GM18517 (cell line): Measurements from ENCODE around the gene TDP2.

ENCODE experiments used
- ATAC-seq: cut with Tn5 transposase; IDR thresholded peaks from one replicate; pipeline ENCODE4 v1.9.1; 2021; ENCODE audit warnings: mild to moderate bottlenecking, moderate library complexity; ENCODE audit not compliant: unreplicated experiment

Gene TDP2

GRCh38 chr6:24666641-24667377 lies at the start of gene TDP2, which contains the start of gene ACOT13:
Gene TDP2 (minus strand): TSS chr6:24666899. CDS start chr6:24666862, 37 bp downstream.
Gene ACOT13 (plus strand): TSS chr6:24667077. CDS start chr6:24667264, 187 bp downstream.
- ATAC-seq, result peak; percentile 88

- no peak for ATAC-seq
Measured at GRCh38 chr6:24710519-24711303, 44.0 kb upstream of the TDP2 start.

GRCh38 chr6:24709014-24709711 lies 42.5 kb upstream of the TDP2 start:
- ATAC-seq, result no peak

- no peak for ATAC-seq
Measured at GRCh38 chr6:24708612-24709011, 41.9 kb upstream of the TDP2 start.

- ATAC-seq, result no peak
Measured at GRCh38 chr6:24704468-24704867, 37.8 kb upstream of the TDP2 start.

- no peak for ATAC-seq
Measured at GRCh38 chr6:24702720-24703282, 36.1 kb upstream of the TDP2 start.

- ATAC-seq, result no peak
Measured at GRCh38 chr6:24699521-24700359, 33.0 kb upstream of the TDP2 start.

- ATAC-seq, result no peak
Measured at GRCh38 chr6:24696097-24696496, 29.4 kb upstream of the TDP2 start.

GRCh38 chr6:24695635-24696034 lies 28.9 kb upstream of the TDP2 start:
- peak; percentile 63 for ATAC-seq

GRCh38 chr6:24694198-24694597 lies 27.5 kb upstream of the TDP2 start:
- no peak for ATAC-seq

GRCh38 chr6:24692848-24693592 lies 26.3 kb upstream of the TDP2 start:
- no peak for ATAC-seq

- no peak for ATAC-seq
Measured at GRCh38 chr6:24692415-24692814, 25.7 kb upstream of the TDP2 start.

GRCh38 chr6:24692003-24692402 lies 25.3 kb upstream of the TDP2 start:
- no peak for ATAC-seq

GRCh38 chr6:24691550-24691949 lies 24.9 kb upstream of the TDP2 start:
- no peak for ATAC-seq

GRCh38 chr6:24690593-24690992 lies 23.9 kb upstream of the TDP2 start:
- ATAC-seq, result no peak

- no peak for ATAC-seq
Measured at GRCh38 chr6:24689964-24690363, 23.3 kb upstream of the TDP2 start.

- no peak for ATAC-seq
Measured at GRCh38 chr6:24686946-24687345, 20.2 kb upstream of the TDP2 start.

- no peak for ATAC-seq
Measured at GRCh38 chr6:24686408-24686807, 19.7 kb upstream of the TDP2 start.
